HepG2 (cell line): ENCODE data around the gene CPXM1. TPM values are rescaled to one million over a fixed set of nuclear protein-coding genes. Genes with fewer than 3 reads are reported as not detected.

Experiments
- ARID5B ChIP-seq: IDR thresholded peaks from 2 replicates; pipeline ENCODE4 v1.4.0; 2020; ENCODE audit warnings: mild to moderate bottlenecking, missing genetic modification reagents
- CBX2 ChIP-seq, 2 experiments: fragments of 200-600 bp in 1 of 2; sonication (generic); formaldehyde crosslinking in 1 of 2; IDR thresholded peaks; 2 replicates each; pipeline versions ENCODE4 v1.7.0 to v1.8.1; 2018 to 2022; ENCODE audit warnings: low read depth in 2 of 2, low read length in 1 of 2, mild to moderate bottlenecking in 1 of 2, missing genetic modification reagents in 1 of 2
- HNF4G ChIP-seq, 2 experiments: sonication (generic) in 1 of 2; formaldehyde crosslinking in 1 of 2; IDR thresholded peaks; 2 replicates each; pipeline versions ENCODE4 v1.4.0 to v1.6.1; 2011 to 2020; ENCODE audit warnings: borderline replicate concordance in 2 of 2, low read depth in 2 of 2, mild to moderate bottlenecking in 2 of 2, low read length in 1 of 2, missing genetic modification reagents in 1 of 2, moderate library complexity in 1 of 2
- MIER3 ChIP-seq: IDR thresholded peaks from 2 replicates; pipeline ENCODE4 v1.6.1; 2016; ENCODE audit warnings: missing compliant biosample characterization, borderline replicate concordance
- NRL ChIP-seq: sonication (generic); formaldehyde crosslinking; IDR thresholded peaks from 2 replicates; pipeline ENCODE4 v1.5.0; 2020; ENCODE audit warnings: missing genetic modification reagents, mild to moderate bottlenecking, moderate library complexity, borderline replicate concordance
- ONECUT2 ChIP-seq: sonication (generic); formaldehyde crosslinking; IDR thresholded peaks from 2 replicates; pipeline ENCODE4 v1.4.0; 2020; ENCODE audit warnings: missing genetic modification reagents
- PREB ChIP-seq: sonication (generic); formaldehyde crosslinking; IDR thresholded peaks from 2 replicates; pipeline ENCODE4 v1.4.0; 2020; ENCODE audit warnings: missing genetic modification reagents
- RAD51 ChIP-seq: fragments of 450-650 bp; IDR thresholded peaks from 2 replicates; pipeline ENCODE4 v1.6.1; 2016; ENCODE audit warnings: borderline replicate concordance
- REPIN1 ChIP-seq: sonication (generic); formaldehyde crosslinking; IDR thresholded peaks from 2 replicates; pipeline ENCODE4 v1.8.0; 2022; ENCODE audit warnings: missing genetic modification reagents, low read depth, mild to moderate bottlenecking, borderline replicate concordance
- TEAD3 ChIP-seq: optimal IDR thresholded peaks from 2 replicates; pipeline ENCODE3; 2016; ENCODE audit warnings: borderline replicate concordance
- THAP9 ChIP-seq: sonication (generic); formaldehyde crosslinking; IDR thresholded peaks from 2 replicates; pipeline ENCODE4; 2020; ENCODE audit warnings: missing genetic modification reagents, mild to moderate bottlenecking, borderline replicate concordance
- TSC22D2 ChIP-seq: sonication (generic); formaldehyde crosslinking; IDR thresholded peaks from 2 replicates; pipeline ENCODE4 v1.5.1; 2020; ENCODE audit warnings: missing genetic modification reagents, mild to moderate bottlenecking, borderline replicate concordance
- ZNF10 ChIP-seq: sonication (generic); formaldehyde crosslinking; IDR thresholded peaks from 2 replicates; pipeline ENCODE4 v1.4.0; 2020; ENCODE audit warnings: mild to moderate bottlenecking, low read depth, missing genetic modification reagents, borderline replicate concordance
- ZNF343 ChIP-seq: sonication (generic); formaldehyde crosslinking; IDR thresholded peaks from 2 replicates; pipeline ENCODE4 v1.4.0; 2020; ENCODE audit warnings: mild to moderate bottlenecking, missing genetic modification reagents
- ZNF367 ChIP-seq: sonication (generic); formaldehyde crosslinking; IDR thresholded peaks from 2 replicates; pipeline ENCODE4 v1.4.0; 2020; ENCODE audit warnings: missing genetic modification reagents, borderline replicate concordance
- ZNF430 ChIP-seq: sonication (generic); formaldehyde crosslinking; IDR thresholded peaks from 2 replicates; pipeline ENCODE4 v1.9.0; 2021; ENCODE audit warnings: mild to moderate bottlenecking, missing genetic modification reagents
- ZNF75D ChIP-seq: sonication (generic); formaldehyde crosslinking; IDR thresholded peaks from 2 replicates; pipeline ENCODE4 v1.8.1; 2023; ENCODE audit warnings: missing genetic modification reagents, mild to moderate bottlenecking, borderline replicate concordance
- ZNF83 ChIP-seq: sonication (generic); formaldehyde crosslinking; IDR thresholded peaks from 2 replicates; pipeline ENCODE4 v1.4.0; 2020; ENCODE audit warnings: missing genetic modification reagents, mild to moderate bottlenecking, borderline replicate concordance
- ZNF878 ChIP-seq: sonication (generic); formaldehyde crosslinking; IDR thresholded peaks from 2 replicates; pipeline ENCODE4 v1.8.1; 2023; ENCODE audit warnings: mild to moderate bottlenecking, missing genetic modification reagents, moderate library complexity
- polyA plus RNA-seq, 8 experiments: library from polyadenylated mRNA; depleted of rRNA in 3 of 8; stranded (reverse) in 7 of 8; unstranded in 1 of 8; fragments of >200 nt; fragmentation: Illumina TruSeq in 4 of 8; extraction: Trizol in 4 of 8; gene quantifications; 2 replicates each; pipeline versions ENCODE4 v1.2.1 to v1.2.3, GENCODE V29; 2011 to 2016; ENCODE audit warnings: low read depth in 4 of 8, missing spikeins in 1 of 8, mixed read lengths in 1 of 8; ENCODE audit not compliant: insufficient read depth in 1 of 8
- total RNA-seq, 5 experiments: library from RNA; depleted of rRNA; stranded (reverse); fragments of >200 nt; fragmentation: Illumina TruSeq; extraction: Trizol; gene quantifications; 2 replicates each; pipeline ENCODE4 v1.2.3, GENCODE V29; 2016; ENCODE audit warnings: low read depth in 1 of 5
- TF ChIP-seq, protein P1 (sequence below): sonication (generic); formaldehyde crosslinking; IDR thresholded peaks from 2 replicates; pipeline ENCODE4 v1.8.0; 2022; ENCODE audit warnings: mild to moderate bottlenecking, missing genetic modification reagents, borderline replicate concordance

CPXM1 gene
- total and polyA plus RNA-seq, 2 of the 13 experiments (the other 11 are each of a cell fraction or from before 2014, with no cell fraction given), result 0.07 TPM; not detected in 1

GRCh38 chr20:2756056-2756611, 44.3 kb downstream of the CPXM1 start (continued):
- TF ChIP-seq ARID5B (CRISPR knock-in tag) (no peak), ONECUT2 (CRISPR knock-in tag) (no peak), ZNF343 (CRISPR knock-in tag) (no peak), ZNF430 (CRISPR knock-in tag) (no peak), THAP9 (CRISPR knock-in tag) (no peak), ZNF878 (CRISPR knock-in tag) (no peak), ZNF10 (CRISPR knock-in tag) (no peak), NRL (CRISPR knock-in tag) (no peak), PREB (CRISPR knock-in tag) (no peak), ZNF75D (no peak), REPIN1 (no peak; the same call in 1 of the 2 replicates), TSC22D2 (CRISPR knock-in tag) (no peak), ZNF83 (peak; percentile 65; the same call in 1 of the 2 replicates), HNF4G (IDR thresholded peaks at IDR 0.05; ENCODE audit: borderline replicate concordance, low read depth, low read length) (no peak), HNF4G (CRISPR knock-in tag; IDR thresholded peaks at IDR 0.05; ENCODE audit: borderline replicate concordance, low read depth) (peak; percentile 46; the same call in 1 of the 2 replicates), ZNF367 (CRISPR knock-in tag) (no peak), CBX2 (IDR thresholded peaks at IDR 0.05; ENCODE audit: low read depth, low read length) (no peak), CBX2 (CRISPR knock-in tag; IDR thresholded peaks at IDR 0.05; ENCODE audit: low read depth) (no peak), RAD51 (no peak), MIER3 (CRISPR knock-in tag) (no peak), TEAD3 (CRISPR knock-in tag) (no peak)
- TF ChIP-seq, protein P1, sequence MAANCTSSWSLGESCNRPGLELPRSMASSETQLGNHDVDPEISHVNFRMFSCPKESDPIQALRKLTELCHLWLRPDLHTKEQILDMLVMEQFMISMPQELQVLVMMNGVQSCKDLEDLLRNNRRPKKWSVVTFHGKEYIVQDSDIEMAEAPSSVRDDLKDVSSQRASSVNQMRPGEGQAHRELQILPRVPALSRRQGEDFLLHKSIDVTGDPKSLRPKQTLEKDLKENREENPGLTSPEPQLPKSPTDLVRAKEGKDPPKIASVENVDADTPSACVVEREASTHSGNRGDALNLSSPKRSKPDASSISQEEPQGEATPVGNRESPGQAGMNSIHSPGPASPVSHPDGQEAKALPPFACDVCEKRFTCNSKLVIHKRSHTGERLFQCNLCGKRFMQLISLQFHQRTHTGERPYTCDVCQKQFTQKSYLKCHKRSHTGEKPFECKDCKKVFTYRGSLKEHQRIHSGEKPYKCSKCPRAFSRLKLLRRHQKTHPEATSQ (CRISPR knock-in tag), result no peak
